SK-N-MC (cell line): ENCODE measurements around the gene RHEB.

ENCODE experiments used
- EZH2 ChIP-seq: fragments of 200-600 bp; sonication (generic); IDR thresholded peaks from one replicate; pipeline ENCODE4 v1.6.1; 2017; ENCODE audit warnings: antibody characterized with exemption
- POLR2AphosphoS5 ChIP-seq: IDR thresholded peaks from 2 replicates; pipeline ENCODE4 v1.6.1; 2012; ENCODE audit warnings: mild to moderate bottlenecking, low read depth, low read length, borderline replicate concordance

DNA sequence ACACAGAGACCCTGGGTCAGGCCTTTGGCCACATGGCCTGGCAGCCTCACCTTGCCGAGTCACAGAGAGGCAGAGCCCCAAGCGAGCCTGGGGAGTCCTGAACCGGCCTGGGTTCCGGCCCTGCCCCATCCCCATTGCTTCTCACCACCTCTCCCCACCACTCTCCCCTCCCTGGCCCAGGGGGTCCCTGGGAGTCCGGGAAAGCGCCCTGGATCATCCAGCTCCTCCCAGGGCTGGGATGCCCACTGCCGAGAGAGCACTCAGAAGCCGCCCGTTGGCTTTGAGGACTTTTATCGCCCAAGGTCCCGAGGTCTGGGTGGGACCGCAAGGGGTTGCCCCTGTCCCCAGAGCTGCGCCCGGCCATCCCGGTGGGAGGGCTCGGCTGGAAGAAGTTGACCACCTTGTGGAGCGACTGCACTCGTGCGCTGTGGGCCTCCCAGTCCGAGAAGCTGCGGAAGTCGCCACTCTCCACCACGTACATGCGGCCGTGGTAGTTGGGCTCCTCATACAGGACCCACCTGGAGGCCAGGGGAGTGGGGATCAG lies 87.9 kb downstream of the RHEB start:
- TF ChIP-seq EZH2 (no peak), POLR2AphosphoS5 (no peak)
